CD4-positive, alpha-beta T cell treated with Interleukin-6 for 4 hours (primary cell): ENCODE data around the gene SPACA6.

Experiments
- DNase-seq: peaks from one replicate; pipeline ENCODE4 v3.0.0-alpha.2; 2020; ENCODE audit warnings: mixed read lengths

The SPACA6 gene

GRCh38 chr19:51689751-51690453 is 3.2 kb upstream of the SPACA6 start:
- no peak for DNase-seq

DNA sequence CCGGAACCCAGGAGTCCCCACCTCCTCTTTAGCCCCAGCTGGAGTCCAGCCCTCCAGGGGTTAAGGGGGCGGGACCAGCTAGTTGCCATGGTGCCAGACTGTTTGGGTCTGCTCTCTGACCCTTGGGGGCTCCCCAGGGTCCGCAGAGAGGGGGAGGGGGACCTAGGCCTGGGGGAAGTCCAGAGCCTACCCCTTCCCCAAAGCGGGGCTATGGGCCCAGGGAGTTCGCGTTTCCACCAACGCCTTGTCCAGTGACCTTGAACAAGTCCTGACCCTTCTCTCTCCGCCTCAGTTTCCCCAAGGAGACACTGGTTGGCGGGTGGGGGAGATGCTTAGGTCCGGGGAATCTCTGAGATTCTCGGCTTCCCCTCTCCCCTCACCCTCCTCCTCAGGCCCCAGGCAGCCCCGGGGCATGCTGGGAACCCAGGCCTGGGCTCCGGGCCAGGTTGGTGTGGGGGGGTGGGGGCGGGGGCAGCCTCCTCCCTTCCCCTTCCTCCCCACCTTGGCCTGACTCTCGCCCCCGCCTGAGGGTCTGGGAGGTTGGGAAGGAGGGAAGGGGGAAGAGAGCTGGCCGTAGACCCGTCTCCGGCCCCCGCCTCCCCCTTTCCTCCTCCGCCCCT is 2.6 kb upstream of the SPACA6 start:
- peak; percentile 75 for DNase-seq

DNA sequence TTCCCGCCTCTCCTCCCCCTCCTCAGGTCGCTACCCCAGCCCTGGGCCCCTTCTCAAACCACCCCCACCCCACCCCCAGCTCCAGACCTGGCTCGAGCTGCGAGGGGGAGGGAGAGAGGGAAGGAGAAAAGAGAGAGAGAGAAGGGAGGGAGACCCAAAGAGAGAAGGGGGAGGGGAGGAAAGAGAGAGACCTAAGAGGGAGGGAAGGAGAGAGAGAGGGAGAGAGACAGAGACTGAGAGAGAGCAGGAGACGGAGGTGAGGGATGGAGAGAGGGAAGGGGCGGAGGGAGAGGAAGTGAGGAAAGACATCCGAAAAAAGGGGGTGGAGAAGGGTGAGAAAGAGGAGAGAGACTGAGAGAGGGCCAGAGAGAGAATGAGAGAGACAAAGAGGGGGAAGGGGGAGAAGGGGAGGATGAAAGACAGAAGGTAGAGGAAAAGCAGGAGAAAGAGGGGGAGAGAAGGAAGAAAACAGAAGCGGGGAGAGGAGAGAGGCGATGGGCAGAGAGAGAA is 2.0 kb upstream of the SPACA6 start:
- no peak for DNase-seq

GRCh38 chr19:51691584-51692428 is 1.3 kb upstream of the SPACA6 start:
- DNase-seq: no peak

GRCh38 chr19:51692468-51692867 is 662 bp upstream of the SPACA6 start:
- no peak for DNase-seq

DNA sequence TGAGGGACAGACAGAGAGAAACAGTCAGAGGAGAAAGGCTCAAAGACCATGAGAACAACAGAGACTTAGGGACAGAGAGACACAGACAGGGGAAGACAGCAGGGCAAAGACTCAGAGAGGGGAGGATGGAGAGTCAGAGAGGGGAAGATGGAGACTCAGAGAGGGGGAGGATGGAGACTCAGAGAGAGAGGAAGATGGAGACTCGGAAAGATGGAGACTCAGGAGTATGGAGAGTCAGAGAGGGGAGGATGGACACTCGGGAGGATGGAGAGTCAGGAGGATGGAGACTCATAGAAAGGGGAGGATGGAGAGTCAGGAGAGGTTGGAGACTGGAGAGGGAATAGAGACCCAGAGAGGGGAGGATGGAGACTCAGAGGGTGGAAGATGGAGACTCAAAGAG is 689 bp downstream of the SPACA6 start:
- DNase-seq: no peak

- no peak for DNase-seq
Measured at GRCh38 chr19:51694318-51695085, 1.4 kb downstream of the SPACA6 start.

- DNase-seq: no peak
Measured at GRCh38 chr19:51695088-51695487, 2.0 kb downstream of the SPACA6 start.

GRCh38 chr19:51695702-51696315 is 2.7 kb downstream of the SPACA6 start:
- DNase-seq: no peak

- no peak for DNase-seq
Measured at GRCh38 chr19:51696606-51697005, 3.5 kb downstream of the SPACA6 start.

- no peak for DNase-seq
Measured at GRCh38 chr19:51697169-51697776, 4.1 kb downstream of the SPACA6 start.

GRCh38 chr19:51698296-51698695 is 5.2 kb downstream of the SPACA6 start:
- no peak for DNase-seq

DNA sequence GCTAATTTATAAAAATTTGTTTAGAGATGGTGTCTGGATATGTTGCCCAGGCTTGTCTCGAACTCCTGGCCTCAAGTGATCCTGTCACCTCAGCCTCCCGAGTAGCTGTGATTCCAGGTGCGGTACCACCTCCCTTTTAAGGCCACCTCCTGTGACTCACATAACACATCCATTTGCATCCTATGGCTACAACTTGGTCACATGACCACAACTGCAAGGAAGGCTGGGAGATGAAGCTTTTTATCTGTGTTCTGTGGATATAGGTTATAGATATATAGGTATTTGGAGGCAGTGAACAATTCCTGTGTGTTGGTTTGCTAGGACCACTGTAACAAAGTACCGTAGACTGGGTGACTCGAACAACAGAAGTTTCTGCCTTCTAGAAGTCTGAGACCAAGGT is 6.0 kb downstream of the SPACA6 start:
- no peak for DNase-seq

DNA sequence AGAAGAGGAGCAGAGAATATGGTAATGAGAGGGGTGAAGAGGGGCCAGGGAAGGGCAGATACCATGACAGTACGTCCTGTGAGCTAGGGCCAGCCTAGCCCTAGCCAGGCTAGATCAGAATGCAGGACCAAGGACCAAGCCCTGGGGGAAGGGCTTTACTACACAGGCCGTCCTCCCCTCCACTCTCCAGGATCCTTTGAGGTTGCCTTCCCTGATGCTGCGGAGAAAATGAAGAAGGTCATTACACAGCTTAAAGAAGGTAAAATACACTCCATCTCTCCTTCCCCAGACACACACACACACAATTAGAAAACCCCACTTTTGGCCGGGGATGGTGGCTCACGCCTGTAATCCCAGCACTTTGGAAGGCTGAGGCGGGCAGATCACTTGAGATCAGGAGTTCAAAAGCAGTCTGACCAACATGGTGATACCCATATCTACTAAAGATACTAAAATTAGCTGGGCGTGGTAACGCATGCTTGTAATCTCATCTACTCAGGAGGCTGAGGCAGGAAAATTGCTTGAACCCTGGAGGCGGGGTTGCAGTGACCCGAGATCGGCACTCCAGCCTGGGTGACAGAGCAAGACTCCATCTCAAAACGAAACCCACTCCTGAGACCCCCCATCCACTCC is 8.5 kb downstream of the SPACA6 start:
- no peak for DNase-seq

DNA sequence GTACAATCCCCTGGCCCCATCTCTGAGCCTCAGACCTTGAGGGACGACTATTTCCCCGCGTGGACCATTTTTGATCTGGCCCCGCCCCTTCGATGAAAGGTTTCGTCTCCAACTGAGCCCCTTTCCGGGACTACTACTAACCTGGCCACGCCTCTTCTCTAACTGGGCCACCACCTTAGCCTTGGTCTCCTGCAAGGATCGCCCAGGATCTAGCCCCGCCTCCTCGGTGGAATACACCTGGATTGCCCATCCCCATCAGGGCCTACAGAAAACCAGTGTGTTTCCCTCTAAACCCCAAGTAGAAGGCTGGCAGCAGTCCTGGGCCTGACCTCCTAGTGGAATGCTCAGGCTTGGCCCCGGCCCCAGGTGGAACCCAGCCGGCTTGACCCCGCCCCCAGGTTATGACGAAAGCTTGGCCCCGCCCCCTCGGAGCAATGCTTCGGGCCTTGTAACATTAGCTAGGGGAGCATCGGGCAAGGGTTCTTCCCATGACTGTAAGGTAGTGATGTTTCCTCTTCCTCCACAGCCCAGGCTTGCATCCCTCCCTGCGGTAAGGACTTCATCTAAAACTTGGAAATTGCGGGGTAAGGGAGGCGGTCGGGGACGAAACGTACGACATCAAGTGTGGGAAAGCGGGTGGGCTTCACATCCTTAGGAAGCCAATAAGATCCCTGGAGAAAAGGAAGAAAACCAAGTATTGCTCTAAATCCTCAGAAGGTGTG is 9.1 kb downstream of the SPACA6 start:
- DNase-seq: peak; percentile 54

GRCh38 chr19:51702825-51703574 is 9.9 kb downstream of the SPACA6 start:
- peak; percentile 26 for DNase-seq

DNA sequence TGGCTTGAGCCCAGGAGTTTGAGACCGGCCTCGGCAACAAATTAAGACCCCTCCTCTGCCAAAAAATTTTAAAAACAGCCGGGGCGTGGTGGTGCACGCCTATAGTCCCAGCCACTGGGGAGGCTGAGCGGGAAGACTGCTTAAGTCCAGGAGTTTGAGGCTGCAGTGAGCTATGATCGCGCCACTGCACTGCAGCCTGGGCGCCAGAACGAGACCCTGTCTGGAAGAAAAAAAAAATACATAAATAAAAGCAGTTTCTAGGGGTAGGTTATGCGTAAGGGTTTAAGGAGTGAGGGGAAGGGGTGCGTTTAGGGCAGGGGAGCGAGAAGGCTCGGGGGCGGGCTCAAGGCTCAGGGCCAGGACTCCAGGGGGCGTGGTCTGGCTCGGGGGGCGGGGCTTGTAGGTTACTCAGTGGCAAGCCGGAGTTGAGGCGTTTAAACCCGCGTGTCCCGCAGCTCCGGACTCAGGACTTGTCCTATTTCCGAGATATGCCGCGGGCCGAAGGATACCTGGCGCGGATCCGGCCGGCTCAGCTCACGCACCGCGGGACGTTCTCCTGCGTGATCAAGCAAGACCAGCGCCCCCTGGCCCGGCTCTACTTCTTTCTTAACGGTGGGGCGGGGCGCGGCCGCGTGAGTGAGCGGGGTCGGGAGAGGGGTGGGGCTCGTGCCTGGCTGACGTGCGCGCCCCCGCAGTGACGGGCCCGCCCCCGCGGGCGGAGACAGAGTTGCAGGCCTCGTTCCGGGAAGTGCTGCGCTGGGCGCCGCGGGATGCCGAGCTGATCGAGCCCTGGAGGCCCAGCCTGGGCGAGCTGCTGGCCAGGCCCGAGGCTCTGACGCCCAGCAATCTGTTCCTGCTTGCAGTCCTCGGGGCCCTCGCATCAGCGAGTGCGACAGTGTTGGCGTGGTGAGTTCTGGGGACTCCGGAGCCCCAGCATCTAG is 10.7 kb downstream of the SPACA6 start:
- DNase-seq: peak; percentile 99

DNA sequence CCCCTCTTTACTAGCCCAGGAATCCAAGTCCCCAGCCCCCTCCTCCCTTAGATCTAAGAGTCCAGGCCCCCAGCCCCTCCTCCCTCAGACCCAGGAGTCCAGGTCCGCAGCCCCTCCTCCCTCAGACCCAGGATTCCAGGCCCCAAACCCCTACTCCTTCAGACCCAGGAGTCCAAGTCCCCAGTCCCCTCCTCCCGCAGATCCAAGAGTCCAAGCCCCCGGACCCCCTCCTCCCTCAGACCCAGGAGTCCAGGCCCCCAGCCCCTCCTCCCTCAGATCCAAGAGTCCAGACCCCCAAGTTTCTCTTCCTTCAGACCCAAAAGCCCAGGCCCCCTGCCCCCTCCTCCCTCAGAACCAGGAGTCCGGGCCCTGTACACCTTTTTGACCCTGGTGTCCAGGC is 11.5 kb downstream of the SPACA6 start:
- no peak for DNase-seq

DNA sequence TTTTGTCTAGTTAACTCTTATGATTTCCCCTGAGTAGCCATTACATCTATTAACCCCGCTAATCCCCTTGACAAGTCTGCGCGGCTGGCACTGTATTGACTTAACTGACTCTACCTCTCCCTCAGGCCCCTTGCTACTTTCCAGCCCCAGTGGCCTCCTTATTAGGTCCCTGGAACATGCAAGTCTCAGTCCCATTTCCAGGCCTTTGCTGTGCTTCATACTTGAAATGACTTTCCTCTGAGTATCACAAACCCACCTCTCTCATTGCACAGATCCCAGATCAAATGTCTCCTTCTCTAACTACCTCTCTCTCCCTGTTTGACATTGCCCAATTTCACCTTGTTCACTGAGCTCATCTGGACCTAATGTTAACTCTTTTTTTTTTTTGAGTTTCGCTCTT is 13.2 kb downstream of the SPACA6 start:
- no peak for DNase-seq
